Osteoblast (primary cell): ENCODE measurements around the gene RIMBP2. TPM values are rescaled to one million over a fixed set of nuclear protein-coding genes. Genes with fewer than 3 reads are reported as not detected.

Experiments
- DNase-seq: peaks from one replicate; pipeline ENCODE4 v3.0.0; 2011; ENCODE audit warnings: low spot score, mixed read lengths; ENCODE audit not compliant: insufficient read length; ENCODE audit errors: missing footprints
- H2AFZ ChIP-seq: 2 replicates; pipeline ENCODE4 v1.6.0; 2011; ENCODE audit warnings: mild to moderate bottlenecking, low read length
- H3K27ac ChIP-seq: 2 replicates; pipeline ENCODE4 v1.5.1; 2011; ENCODE audit warnings: mild to moderate bottlenecking, low read depth, low read length, moderate library complexity
- H3K27me3 ChIP-seq: 2 replicates; pipeline ENCODE4 v1.6.0; 2012; ENCODE audit warnings: mild to moderate bottlenecking, control low read depth, inconsistent platforms, low read length, moderate library complexity; ENCODE audit not compliant: insufficient read depth
- H3K36me3 ChIP-seq: 2 replicates; pipeline ENCODE4 v1.5.1; 2011; ENCODE audit warnings: mild to moderate bottlenecking, low read length, control low read depth, moderate library complexity; ENCODE audit not compliant: insufficient read depth
- H3K4me1 ChIP-seq: 2 replicates; pipeline ENCODE4 v1.5.1; 2011; ENCODE audit warnings: mild to moderate bottlenecking, low read length, control low read depth, moderate library complexity; ENCODE audit not compliant: insufficient read depth
- H3K4me2 ChIP-seq: 2 replicates; pipeline ENCODE4 v1.6.0; 2011; ENCODE audit warnings: mild to moderate bottlenecking, low read length; ENCODE audit not compliant: insufficient read depth
- H3K4me3 ChIP-seq: fragments of 200-600 bp; sonication (generic); 3 replicates; pipeline ENCODE4 v1.5.1; 2012; ENCODE audit warnings: mild to moderate bottlenecking, low read length, inconsistent platforms; ENCODE audit not compliant: insufficient read depth
- H3K79me2 ChIP-seq: 2 replicates; pipeline ENCODE4 v1.6.0; 2012; ENCODE audit warnings: mild to moderate bottlenecking, low read length, control low read depth, inconsistent platforms; ENCODE audit not compliant: insufficient read depth
- H3K9me3 ChIP-seq: 2 replicates; pipeline ENCODE4 v1.5.1; 2011; ENCODE audit warnings: low read depth, low read length, control low read depth
- H4K20me1 ChIP-seq: 2 replicates; pipeline ENCODE4 v1.6.0; 2012; ENCODE audit warnings: mild to moderate bottlenecking, low read length, control low read depth; ENCODE audit not compliant: insufficient read depth
- CTCF ChIP-seq: IDR thresholded peaks from 2 replicates; pipeline ENCODE4 v1.5.1; 2011; ENCODE audit warnings: mild to moderate bottlenecking, low read depth, low read length, moderate library complexity; ENCODE audit errors: extremely low read depth
- total RNA-seq: library from RNA; depleted of rRNA; stranded (reverse); fragments of >200 nt; gene quantifications from 2 replicates; pipeline ENCODE4 v1.2.3, GENCODE V29; 2012

The RIMBP2 gene
- total RNA-seq, 1 donor: not detected

DNA sequence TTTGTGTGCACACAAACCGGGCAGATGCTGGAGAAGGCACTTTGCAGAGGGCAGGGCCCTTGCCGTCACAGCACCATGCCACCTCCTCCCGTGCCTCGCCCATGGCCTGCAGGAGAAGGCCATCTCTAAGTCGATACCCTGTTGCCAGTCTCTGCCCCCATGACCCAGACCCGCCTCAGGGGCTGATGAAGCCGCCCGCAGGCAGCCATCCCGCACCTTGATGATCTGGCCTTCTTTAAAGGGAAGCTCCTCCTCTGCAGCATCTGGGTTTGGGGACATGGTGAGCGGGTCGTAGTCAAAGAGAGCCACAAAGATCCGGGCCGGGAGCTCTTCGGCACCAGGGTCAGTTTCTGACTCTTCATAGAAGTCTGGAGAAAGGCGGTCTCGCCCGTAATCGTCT, 302.2 kb downstream of the RIMBP2 start:
- H3K4me1 ChIP-seq: no peaks in the 10 kb centered on the region
- H3K27ac ChIP-seq: no peak overlapping the region
- H2AFZ ChIP-seq: no peak overlapping the region
- H3K4me3 ChIP-seq: no peak overlapping the region
- TF ChIP-seq CTCF: no peak
- H3K4me2 ChIP-seq: no peak overlapping the region
- no peaks in the 10 kb centered on the region for H4K20me1 ChIP-seq
- H3K36me3 ChIP-seq: no peaks in the 10 kb centered on the region
- H3K9me3 ChIP-seq: no peaks in the 10 kb centered on the region
- no peak for DNase-seq
- H3K79me2 ChIP-seq: no peaks in the 10 kb centered on the region
- H3K27me3 ChIP-seq: no peaks in the 10 kb centered on the region

- H3K36me3 ChIP-seq: no peaks in the 10 kb centered on the region
- H3K79me2 ChIP-seq: no peaks in the 10 kb centered on the region
- H3K4me1 ChIP-seq: no peaks in the 10 kb centered on the region
- no peak for TF ChIP-seq CTCF
- no peak overlapping the region for H2AFZ ChIP-seq
- H3K9me3 ChIP-seq: peaks cover 2% of the 10 kb centered on the region
- no peak overlapping the region for H3K4me3 ChIP-seq
- no peaks in the 10 kb centered on the region for H3K27me3 ChIP-seq
- H4K20me1 ChIP-seq: no peaks in the 10 kb centered on the region
- no peak overlapping the region for H3K27ac ChIP-seq
- H3K4me2 ChIP-seq: no peak overlapping the region
- no peak for DNase-seq
These were observed 303.7 kb downstream of the RIMBP2 start for GRCh38 chr12:130412384-130412783.

DNA sequence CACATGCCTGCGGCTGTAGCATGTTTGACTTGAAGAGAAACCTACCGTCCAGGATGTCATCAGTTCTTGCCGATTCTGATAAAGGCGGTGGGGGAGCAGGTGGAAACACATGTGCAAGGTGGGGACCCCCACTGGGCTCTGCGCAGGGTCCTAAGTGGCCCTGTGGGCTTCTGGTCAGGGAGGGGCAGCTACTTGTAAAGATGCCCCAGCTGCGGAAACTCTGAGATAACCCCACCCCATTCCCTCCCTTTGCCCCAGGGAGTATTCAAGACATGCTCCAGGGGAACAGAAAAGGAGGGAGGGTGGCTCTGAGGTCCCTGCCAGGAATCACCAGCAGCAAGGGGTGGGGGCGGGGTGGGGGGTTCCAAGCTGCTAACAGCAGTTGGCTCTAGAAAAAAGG, 310.8 kb downstream of the RIMBP2 start:
- TF ChIP-seq CTCF: no peak
- Histone ChIP-seq H3K36me3 (no peaks in the 10 kb centered on the region), H3K4me2 (no peak overlapping the region), H3K27ac (no peak overlapping the region), H3K79me2 (no peaks in the 10 kb centered on the region), H3K9me3 (peaks cover 2% of the 10 kb centered on the region), H2AFZ (no peak overlapping the region), H4K20me1 (no peaks in the 10 kb centered on the region), H3K4me1 (no peaks in the 10 kb centered on the region), H3K4me3 (no peak overlapping the region), H3K27me3 (no peaks in the 10 kb centered on the region)
- DNase-seq: no peak

DNA sequence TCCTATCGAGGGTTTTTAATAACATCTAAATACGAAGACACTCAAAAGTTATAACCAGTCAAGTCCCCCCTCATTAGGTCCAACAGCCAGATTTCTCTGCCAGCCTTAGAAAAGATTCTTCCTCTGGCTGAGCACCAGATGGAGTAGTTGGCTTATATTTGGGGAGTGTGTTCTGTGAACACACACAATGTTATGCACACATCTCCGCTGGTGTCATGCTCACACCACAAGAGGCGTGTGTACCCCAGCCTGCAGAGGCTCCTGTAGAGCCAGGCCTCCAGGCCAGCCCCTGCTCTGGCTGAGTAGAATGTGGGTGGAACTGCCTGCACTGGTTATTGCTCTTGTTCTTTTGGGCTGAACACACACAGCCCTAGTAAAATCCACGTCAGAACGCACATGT, 314.4 kb downstream of the RIMBP2 start:
- Histone ChIP-seq H3K27me3 (no peaks in the 10 kb centered on the region), H2AFZ (no peak overlapping the region), H3K4me2 (no peak overlapping the region), H3K4me3 (no peak overlapping the region), H3K9me3 (no peaks in the 10 kb centered on the region), H3K27ac (no peak overlapping the region), H3K36me3 (no peaks in the 10 kb centered on the region), H4K20me1 (no peaks in the 10 kb centered on the region), H3K4me1 (no peaks in the 10 kb centered on the region), H3K79me2 (no peaks in the 10 kb centered on the region)
- no peak for TF ChIP-seq CTCF
- no peak for DNase-seq
